GM12872 (cell line): Measurements from ENCODE around the gene TRAK1.

ENCODE experiments used
- CTCF ChIP-seq: IDR thresholded peaks from 3 replicates; pipeline ENCODE4 v1.5.1; 2011; ENCODE audit warnings: low read depth, mild to moderate bottlenecking, low read length, moderate library complexity; ENCODE audit not compliant: insufficient read depth

Gene TRAK1

GRCh38 chr3:42052132-42052483 lies 39.0 kb upstream of the TRAK1 start:
- TF ChIP-seq CTCF = no peak

GRCh38 chr3:42052484-42053351 lies 38.4 kb upstream of the TRAK1 start:
- no peak for TF ChIP-seq CTCF

- TF ChIP-seq CTCF = no peak
These were observed 37.7 kb upstream of the TRAK1 start for GRCh38 chr3:42053476-42053875.

- no peak for TF ChIP-seq CTCF
These were observed 35.9 kb upstream of the TRAK1 start for GRCh38 chr3:42055291-42055690.

GRCh38 chr3:42056840-42057239 lies 34.3 kb upstream of the TRAK1 start:
- TF ChIP-seq CTCF = no peak

- no peak for TF ChIP-seq CTCF
These were observed 33.5 kb upstream of the TRAK1 start for GRCh38 chr3:42057561-42058211.

- TF ChIP-seq CTCF = no peak
These were observed 30.0 kb upstream of the TRAK1 start for GRCh38 chr3:42061025-42061712.
